Ramos (cell line): Measurements from ENCODE around the gene APBB2.

Experiments
- in situ Hi-C: fragments of 300-500 bp; cut with MboI; formaldehyde crosslinking; loops from one replicate; pipeline ENCODE4 v1.14.3; 2022; ENCODE audit warnings: low sequenced_read_pairs; ENCODE audit not compliant: unreplicated experiment

Gene APBB2

GRCh38 chr4:40848251-40848650 is 366.1 kb downstream of the APBB2 start:
- in situ Hi-C loops: no loop called here

GRCh38 chr4:40846532-40846931 is 367.8 kb downstream of the APBB2 start:
- in situ Hi-C loops: no loop called here

GRCh38 chr4:40845154-40845835 is 369.0 kb downstream of the APBB2 start:
- in situ Hi-C loops: no loop called here

GRCh38 chr4:40844261-40844660 is 370.1 kb downstream of the APBB2 start:
- in situ Hi-C loops: no loop called here

- in situ Hi-C loops: no loop called here
Observed at GRCh38 chr4:40843696-40844095, 370.6 kb downstream of the APBB2 start.

GRCh38 chr4:40842725-40843423 is 371.5 kb downstream of the APBB2 start:
- in situ Hi-C loops: no loop called here

- in situ Hi-C loops: no loop called here
Observed at GRCh38 chr4:40842318-40842717, 372.0 kb downstream of the APBB2 start.

- in situ Hi-C loops: no loop called here
Observed at GRCh38 chr4:40840985-40841571, 373.3 kb downstream of the APBB2 start.

GRCh38 chr4:40840255-40840984 is 373.9 kb downstream of the APBB2 start:
- in situ Hi-C loops: no loop called here

- in situ Hi-C loops: no loop called here
Observed at GRCh38 chr4:40838742-40839141, 375.6 kb downstream of the APBB2 start.

- in situ Hi-C loops: no loop called here
Observed at GRCh38 chr4:40837094-40837870, 377.1 kb downstream of the APBB2 start.

- in situ Hi-C loops: no loop called here
Observed at GRCh38 chr4:40833212-40833611, 381.1 kb downstream of the APBB2 start.

- in situ Hi-C loops: no loop called here
Observed at GRCh38 chr4:40832175-40832574, 382.2 kb downstream of the APBB2 start.

- in situ Hi-C loops: no loop called here
Observed at GRCh38 chr4:40831146-40831907, 383.0 kb downstream of the APBB2 start.

GRCh38 chr4:40829586-40829985 is 384.8 kb downstream of the APBB2 start:
- in situ Hi-C loops: no loop called here

GRCh38 chr4:40828661-40829060 is 385.7 kb downstream of the APBB2 start:
- in situ Hi-C loops: no loop called here

- in situ Hi-C loops: no loop called here
Observed at GRCh38 chr4:40827758-40828157, 386.6 kb downstream of the APBB2 start.

GRCh38 chr4:40826821-40827220 is 387.5 kb downstream of the APBB2 start:
- in situ Hi-C loops: no loop called here

GRCh38 chr4:40825014-40825838 is 389.1 kb downstream of the APBB2 start:
- in situ Hi-C loops: no loop called here
